NCI-H187 (cell line): ENCODE measurements around the gene PLAGL1.
"Not testable (repeated sequence)": the region's sequence is repeated elsewhere in the genome, so short reads cannot be mapped to it uniquely, and the experiment has no call there.

Experiments
- DNase-seq, 2 experiments: peaks; one replicate each; lab custom pipeline; 2025; lab: John Stamatoyannopoulos, UW

The PLAGL1 gene

GRCh38 chr6:143936778-143937667, 71.0 kb downstream of the PLAGL1 start:
- no peak for DNase-seq

DNA sequence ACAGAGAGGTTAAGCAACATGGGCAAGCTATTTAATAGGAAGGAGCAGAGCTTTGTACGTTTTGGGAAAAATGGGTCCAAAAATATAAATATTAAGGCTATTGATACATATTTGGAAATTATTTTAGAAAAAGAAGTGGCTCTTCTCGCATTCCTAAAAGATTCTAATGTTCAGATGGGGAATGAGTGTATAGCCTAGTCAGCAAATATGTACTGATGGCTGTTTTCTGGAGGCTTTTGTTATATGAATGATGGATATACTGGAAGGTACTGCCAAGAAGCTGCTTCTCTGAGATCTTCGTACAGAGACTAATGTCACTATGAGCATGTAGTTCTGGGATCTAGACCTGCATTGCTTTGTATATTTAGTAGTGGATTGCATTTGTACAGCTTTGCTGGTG, 71.7 kb downstream of the PLAGL1 start:
- DNase-seq: no peak

DNA sequence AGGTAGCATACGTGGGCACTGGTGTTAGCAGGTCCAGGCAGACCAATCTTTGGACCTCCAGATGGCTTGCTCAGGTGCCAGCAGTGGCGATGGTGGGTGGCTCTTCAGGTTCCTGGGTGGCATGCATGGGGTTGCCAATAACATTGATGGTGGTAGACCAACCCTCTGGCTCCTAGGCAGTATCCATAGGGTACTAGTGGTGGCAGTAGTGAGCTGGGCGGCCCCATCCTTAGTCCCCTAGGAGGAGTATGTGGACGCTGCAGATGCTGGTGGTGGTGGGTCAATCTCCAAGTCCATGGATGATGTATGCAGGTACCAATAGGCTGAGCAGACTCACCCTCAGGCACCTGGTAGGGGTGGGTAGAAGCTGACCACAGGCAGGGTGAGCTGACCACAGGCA, 73.2 kb downstream of the PLAGL1 start:
- DNase-seq: no peak

DNA sequence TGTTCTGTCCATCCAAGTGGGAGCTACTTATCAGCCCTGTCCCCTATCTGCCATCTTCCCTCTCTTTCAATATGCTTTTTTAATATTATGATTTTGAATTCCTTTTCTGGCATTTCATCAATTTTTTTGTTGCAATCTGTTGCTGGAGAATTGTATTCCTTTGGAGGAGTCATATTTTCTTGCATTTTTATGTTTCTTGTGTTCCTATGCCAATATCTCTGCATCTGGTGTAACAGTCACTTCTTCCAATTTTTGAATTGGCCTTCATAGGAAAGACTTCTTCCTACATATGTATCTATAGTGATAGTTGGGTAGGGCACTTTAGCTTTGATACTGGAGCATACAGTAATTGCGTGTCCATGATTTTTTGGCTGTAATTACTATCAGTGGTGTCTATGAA, 73.7 kb downstream of the PLAGL1 start:
- no peak for DNase-seq

- DNase-seq: no peak
These were observed 78.1 kb downstream of the PLAGL1 start for GRCh38 chr6:143929975-143930374.

DNA sequence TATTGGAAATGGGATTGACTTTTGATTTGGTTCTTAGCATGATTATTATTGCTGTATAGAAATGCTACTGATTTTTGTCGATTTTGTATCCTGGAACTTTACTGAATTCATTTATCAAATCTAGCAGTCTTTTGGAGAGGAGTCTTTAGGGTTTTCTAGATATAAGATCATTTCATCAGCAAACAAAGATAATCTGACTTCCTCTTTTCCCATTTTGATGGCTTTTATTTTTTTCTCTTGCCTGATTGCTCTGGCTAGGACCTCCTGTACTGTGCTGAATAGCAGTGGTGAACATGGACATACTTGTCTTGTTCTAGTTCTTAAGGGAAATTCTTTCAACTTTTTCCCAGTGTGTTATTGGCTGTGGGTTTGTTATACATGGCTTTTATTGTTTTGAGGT, 79.2 kb downstream of the PLAGL1 start:
- DNase-seq: no peak

- not testable (repeated sequence) for DNase-seq
These were observed 91.0 kb downstream of the PLAGL1 start for GRCh38 chr6:143917026-143917425.

DNA sequence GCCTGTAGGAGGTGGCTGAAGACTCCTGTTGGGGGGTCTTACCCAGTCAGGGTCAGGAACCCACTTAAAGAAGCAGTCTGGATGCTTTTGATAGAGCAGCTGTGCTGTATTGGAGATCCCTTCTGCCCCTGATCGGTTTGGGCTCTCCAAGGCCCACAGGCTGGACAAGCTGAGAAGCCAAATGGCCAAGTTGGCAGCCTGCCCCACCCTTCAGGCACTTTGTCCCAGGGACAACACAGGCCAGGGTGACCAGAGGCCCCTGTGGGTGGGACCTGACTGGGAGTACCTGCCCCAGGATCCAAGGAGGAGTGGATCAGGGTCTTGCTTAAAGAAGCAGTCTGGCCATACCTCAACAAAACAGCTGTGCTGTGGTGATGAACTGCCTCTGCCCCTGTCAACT, 95.4 kb downstream of the PLAGL1 start:
- no peak for DNase-seq

DNA sequence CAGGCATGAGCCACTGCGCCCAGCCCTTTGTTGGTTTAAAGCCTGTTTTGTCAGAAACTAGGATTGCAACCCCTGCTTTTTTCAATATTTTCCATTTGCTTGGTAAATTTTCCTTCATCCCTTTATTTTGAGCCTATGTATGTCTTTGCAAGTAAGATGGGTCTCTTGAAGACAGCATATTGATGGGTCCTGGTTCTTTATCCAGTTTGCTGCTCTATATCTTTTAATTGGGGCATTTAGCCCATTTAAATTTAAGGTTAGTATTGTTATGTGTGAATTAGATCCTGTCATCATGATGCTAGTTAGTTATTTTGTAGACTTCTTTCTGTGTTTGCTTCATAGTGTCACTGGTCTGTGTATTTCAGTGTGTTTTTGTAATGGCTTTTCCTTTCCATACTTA, 97.0 kb downstream of the PLAGL1 start:
- DNase-seq: no peak

DNA sequence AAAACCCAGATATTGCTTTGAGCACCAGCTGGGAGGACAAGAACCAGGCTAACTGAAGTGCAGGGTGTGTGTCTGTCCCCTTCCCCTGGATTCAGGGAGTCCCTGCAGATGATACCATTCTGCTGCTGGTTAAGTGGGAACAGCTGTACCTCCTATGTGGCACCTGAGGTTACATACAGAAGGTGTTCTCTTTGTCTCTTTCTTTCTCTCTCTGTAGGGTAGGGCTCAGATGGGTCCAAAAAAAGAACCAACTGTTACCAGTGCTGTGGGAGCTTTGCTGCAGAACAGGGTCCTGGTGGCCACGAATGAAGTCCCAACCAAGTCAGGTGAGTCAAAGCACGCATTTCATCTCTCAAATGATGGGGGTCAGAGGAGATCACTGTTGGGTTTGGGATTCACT, 105.2 kb downstream of the PLAGL1 start:
- no peak for DNase-seq

DNA sequence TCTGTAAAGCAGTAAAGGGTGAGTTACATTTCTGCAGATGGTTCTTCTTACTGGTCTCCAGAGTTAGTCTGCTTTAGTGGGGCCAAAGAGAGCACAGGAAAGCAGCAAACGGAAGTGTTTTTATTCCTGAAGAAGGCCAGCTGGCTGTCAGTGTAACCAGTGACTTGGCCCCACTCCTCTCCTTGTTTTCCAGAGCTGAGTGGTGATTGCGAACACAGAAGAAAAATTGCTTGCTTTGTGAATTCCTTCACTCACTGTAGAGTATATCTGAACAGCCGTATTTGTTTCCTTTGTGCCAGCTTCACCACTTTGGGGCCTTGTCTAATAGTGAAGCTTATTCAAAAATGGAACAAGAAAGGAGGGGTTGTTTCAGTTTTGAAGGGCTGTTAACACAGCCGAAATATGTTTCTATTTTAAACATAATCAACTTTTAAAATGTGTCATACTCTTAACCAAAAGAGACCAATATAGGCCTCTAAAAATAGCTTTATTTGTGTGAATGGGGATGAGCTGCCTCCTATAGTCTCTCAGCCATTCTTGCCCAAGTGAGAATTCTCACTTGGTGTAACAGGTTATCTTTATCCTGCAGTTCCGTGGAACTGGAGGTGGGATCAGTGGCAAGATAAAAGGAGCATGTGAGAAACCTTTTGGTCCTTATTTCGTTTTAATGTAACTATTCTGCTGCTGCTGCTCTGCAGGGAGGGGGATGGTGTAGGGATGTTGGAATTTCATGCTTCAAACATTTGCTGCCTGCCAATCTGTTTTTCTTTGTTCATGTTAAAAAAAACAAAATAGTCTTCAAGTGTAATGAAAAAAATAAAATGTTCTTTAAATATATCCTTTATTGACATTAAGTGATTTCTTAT, 105.9 kb downstream of the PLAGL1 start:
- no peak for DNase-seq

GRCh38 chr6:143900358-143900757, 107.7 kb downstream of the PLAGL1 start:
- DNase-seq: no peak

DNA sequence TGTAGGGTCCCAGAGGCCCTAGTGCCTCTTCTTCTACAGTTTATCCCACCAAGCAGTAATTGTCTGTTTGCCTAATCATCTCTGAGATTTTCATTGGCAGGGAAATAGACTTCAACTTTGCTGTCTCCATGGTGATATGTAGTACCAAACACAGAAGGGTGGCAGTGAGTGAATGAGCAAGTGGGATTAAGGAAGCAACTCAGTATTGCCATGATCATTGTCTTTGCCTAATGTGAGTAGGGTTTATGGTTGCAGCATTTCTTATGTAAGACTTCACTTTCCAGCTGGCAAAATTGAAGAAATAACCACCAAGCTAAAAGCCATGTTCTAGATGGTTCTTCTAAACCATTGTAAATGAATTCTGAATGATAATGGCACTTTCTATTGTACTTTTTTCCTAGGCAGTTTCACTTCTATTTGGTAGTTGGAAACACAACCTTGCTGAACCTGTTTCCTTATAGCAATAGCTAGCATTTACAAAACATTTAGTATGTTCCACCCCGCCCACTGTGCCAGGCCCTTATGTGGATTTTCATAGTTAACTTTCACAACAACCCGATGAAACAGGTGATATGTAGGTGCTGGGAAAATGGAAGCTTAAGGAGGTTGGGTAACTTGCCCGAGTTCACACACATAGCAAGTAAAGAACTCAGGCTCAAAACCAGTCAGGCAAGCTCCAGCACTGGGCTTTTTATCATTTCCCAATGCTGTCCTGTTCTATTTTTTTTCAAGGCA, 111.8 kb downstream of the PLAGL1 start:
- DNase-seq: no peak

GRCh38 chr6:143894655-143895054, 113.4 kb downstream of the PLAGL1 start:
- no peak for DNase-seq
